Keratinocyte (primary cell): ENCODE data around the gene BAIAP2L2. TPM values are rescaled to one million over a fixed set of nuclear protein-coding genes. Genes with fewer than 3 reads are reported as not detected.

ENCODE experiments used
- DNase-seq: peaks from one replicate; pipeline ENCODE4 v3.0.0-alpha.2; 2011; ENCODE audit warnings: low read depth, missing footprints, low spot score
- FAIRE-seq: peaks from 2 replicates; lab custom pipeline; 2011; peaks lifted over from hg19 to GRCh38; lab: Jason Lieb, UNC
- H2AFZ ChIP-seq: 2 replicates; pipeline ENCODE4 v1.6.0; 2012; ENCODE audit warnings: low read length, control low read depth, inconsistent platforms; ENCODE audit not compliant: control insufficient read depth
- H3K27ac ChIP-seq: 2 replicates; pipeline ENCODE4 v1.5.1; 2011; ENCODE audit warnings: low read length; ENCODE audit not compliant: control insufficient read depth, insufficient read depth
- H3K27me3 ChIP-seq: 3 replicates; pipeline ENCODE4 v1.6.0; 2011; ENCODE audit warnings: low read length; ENCODE audit not compliant: control insufficient read depth, insufficient read depth; ENCODE audit errors: extremely low read depth
- H3K36me3 ChIP-seq, 2 experiments: 2 replicates in 1 of 2; 3 replicates in 1 of 2; pipeline ENCODE4 v1.5.1; 2011; ENCODE audit warnings: low read length in 2 of 2, mild to moderate bottlenecking in 1 of 2; ENCODE audit not compliant: control insufficient read depth in 2 of 2, insufficient read depth in 2 of 2; ENCODE audit errors: extremely low read depth in 1 of 2
- H3K4me1 ChIP-seq: 3 replicates; pipeline ENCODE4 v1.5.1; 2011; ENCODE audit warnings: low read length; ENCODE audit not compliant: control insufficient read depth, insufficient read depth; ENCODE audit errors: extremely low read depth
- H3K4me2 ChIP-seq: 3 replicates; pipeline ENCODE4 v1.6.0; 2011; ENCODE audit warnings: low read depth, low read length; ENCODE audit not compliant: control insufficient read depth, insufficient read depth; ENCODE audit errors: extremely low read depth
- H3K4me3 ChIP-seq, 3 experiments: fragments of 200-600 bp in 1 of 3; sonication (generic) in 1 of 3; 2 replicates in 2 of 3; 3 replicates in 1 of 3; pipeline ENCODE4 v1.5.1; 2011 to 2016; ENCODE audit warnings: low read length in 3 of 3, mild to moderate bottlenecking in 3 of 3, control low read depth in 2 of 3, inconsistent platforms in 1 of 3, low read depth in 1 of 3, mixed read lengths in 1 of 3, mixed run types in 1 of 3, moderate library complexity in 1 of 3; ENCODE audit not compliant: control insufficient read depth in 2 of 3, insufficient read depth in 2 of 3; ENCODE audit errors: extremely low read depth in 1 of 3
- H3K79me2 ChIP-seq: 2 replicates; pipeline ENCODE4 v1.6.0; 2012; ENCODE audit warnings: low read length; ENCODE audit not compliant: control insufficient read depth, insufficient read depth
- H3K9ac ChIP-seq: 3 replicates; pipeline ENCODE4 v1.6.0; 2011; ENCODE audit warnings: low read length; ENCODE audit not compliant: control insufficient read depth, insufficient read depth; ENCODE audit errors: extremely low read depth
- H3K9me1 ChIP-seq: 3 replicates; pipeline ENCODE4 v1.6.0; 2011; ENCODE audit warnings: low read length; ENCODE audit not compliant: control insufficient read depth, insufficient read depth; ENCODE audit errors: extremely low read depth
- H3K9me3 ChIP-seq: 2 replicates; pipeline ENCODE4 v1.5.1; 2012; ENCODE audit warnings: low read depth, low read length; ENCODE audit not compliant: control insufficient read depth
- H4K20me1 ChIP-seq: 3 replicates; pipeline ENCODE4 v1.6.0; 2011; ENCODE audit warnings: low read length; ENCODE audit not compliant: control insufficient read depth, insufficient read depth; ENCODE audit errors: extremely low read depth
- EZH2 ChIP-seq: IDR thresholded peaks from one replicate; pipeline ENCODE4 v1.6.1; 2012; ENCODE audit warnings: inconsistent platforms, mild to moderate bottlenecking, low read length, moderate library complexity
- dilution Hi-C: fragments of 300-500 bp; cut with MboI; formaldehyde crosslinking; loops from one replicate; pipeline ENCODE4 v1.7.0; 2020; ENCODE audit warnings: low sequenced_read_pairs; ENCODE audit not compliant: extremely low pct_ligation_motif_present
- polyA plus RNA-seq, 5 experiments: library from polyadenylated mRNA; depleted of rRNA in 3 of 5; stranded (reverse) in 3 of 5; stranded (forward) in 1 of 5; unstranded in 1 of 5; fragments of >200 nt; gene quantifications; 1 replicate in 1 of 5; 2 replicates in 3 of 5; 3 replicates in 1 of 5; pipeline versions ENCODE4 v1.2.1 to v1.2.3, GENCODE V29; 2011 to 2012; ENCODE audit warnings: missing spikeins in 2 of 5, low read depth in 1 of 5, low replicate concordance in 1 of 5
- TF ChIP-seq, protein P1 (sequence below), 3 experiments: IDR thresholded peaks in 1 of 3; conservative IDR thresholded peaks in 1 of 3; optimal IDR thresholded peaks in 1 of 3; 2 replicates in 2 of 3; 3 replicates in 1 of 3; pipeline versions ENCODE3 to v1.5.1; 2011; ENCODE audit warnings: low read length in 3 of 3, mild to moderate bottlenecking in 3 of 3, moderate library complexity in 2 of 3, control low read depth in 1 of 3, inconsistent platforms in 1 of 3; ENCODE audit not compliant: insufficient read depth in 2 of 3; ENCODE audit errors: extremely low read depth in 1 of 3

Gene BAIAP2L2
- polyA plus RNA-seq, 1 donor (not counting 4 experiments of a cell fraction or from before 2014, with no cell fraction given): 2.3 TPM

- Histone ChIP-seq H3K27ac (no peak overlapping the region), H3K4me1 (peaks cover 27% of the 10 kb centered on the region), H3K79me2 (no peaks in the 10 kb centered on the region), H4K20me1 (no peaks in the 10 kb centered on the region), H3K9me1 (no peaks in the 10 kb centered on the region), H3K27me3 (no peaks in the 10 kb centered on the region), H2AFZ (no peak overlapping the region), H3K4me2 (no peak overlapping the region), H3K9ac (no peak overlapping the region), H3K4me3 (no peak overlapping the region), H3K36me3 (no peaks in the 10 kb centered on the region), H3K9me3 (no peaks in the 10 kb centered on the region)
- dilution Hi-C loops: no loop called here
- DNase-seq (no peak), FAIRE-seq (peak; percentile 43)
- TF ChIP-seq, protein P1, sequence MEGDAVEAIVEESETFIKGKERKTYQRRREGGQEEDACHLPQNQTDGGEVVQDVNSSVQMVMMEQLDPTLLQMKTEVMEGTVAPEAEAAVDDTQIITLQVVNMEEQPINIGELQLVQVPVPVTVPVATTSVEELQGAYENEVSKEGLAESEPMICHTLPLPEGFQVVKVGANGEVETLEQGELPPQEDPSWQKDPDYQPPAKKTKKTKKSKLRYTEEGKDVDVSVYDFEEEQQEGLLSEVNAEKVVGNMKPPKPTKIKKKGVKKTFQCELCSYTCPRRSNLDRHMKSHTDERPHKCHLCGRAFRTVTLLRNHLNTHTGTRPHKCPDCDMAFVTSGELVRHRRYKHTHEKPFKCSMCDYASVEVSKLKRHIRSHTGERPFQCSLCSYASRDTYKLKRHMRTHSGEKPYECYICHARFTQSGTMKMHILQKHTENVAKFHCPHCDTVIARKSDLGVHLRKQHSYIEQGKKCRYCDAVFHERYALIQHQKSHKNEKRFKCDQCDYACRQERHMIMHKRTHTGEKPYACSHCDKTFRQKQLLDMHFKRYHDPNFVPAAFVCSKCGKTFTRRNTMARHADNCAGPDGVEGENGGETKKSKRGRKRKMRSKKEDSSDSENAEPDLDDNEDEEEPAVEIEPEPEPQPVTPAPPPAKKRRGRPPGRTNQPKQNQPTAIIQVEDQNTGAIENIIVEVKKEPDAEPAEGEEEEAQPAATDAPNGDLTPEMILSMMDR (optimal IDR thresholded peaks at IDR 0.05 in 1 of 3, IDR thresholded peaks at IDR 0.05 in 1 of 3, conservative IDR thresholded peaks at IDR 0.05 in 1 of 3; ENCODE audit: extremely low read depth in 1 of 3, insufficient read depth in 2 of 3, low read length in 3 of 3): no peak
- TF ChIP-seq EZH2: no peak
Observed at GRCh38 chr22:38125038-38125610, 14.6 kb upstream of the BAIAP2L2 start.

DNA sequence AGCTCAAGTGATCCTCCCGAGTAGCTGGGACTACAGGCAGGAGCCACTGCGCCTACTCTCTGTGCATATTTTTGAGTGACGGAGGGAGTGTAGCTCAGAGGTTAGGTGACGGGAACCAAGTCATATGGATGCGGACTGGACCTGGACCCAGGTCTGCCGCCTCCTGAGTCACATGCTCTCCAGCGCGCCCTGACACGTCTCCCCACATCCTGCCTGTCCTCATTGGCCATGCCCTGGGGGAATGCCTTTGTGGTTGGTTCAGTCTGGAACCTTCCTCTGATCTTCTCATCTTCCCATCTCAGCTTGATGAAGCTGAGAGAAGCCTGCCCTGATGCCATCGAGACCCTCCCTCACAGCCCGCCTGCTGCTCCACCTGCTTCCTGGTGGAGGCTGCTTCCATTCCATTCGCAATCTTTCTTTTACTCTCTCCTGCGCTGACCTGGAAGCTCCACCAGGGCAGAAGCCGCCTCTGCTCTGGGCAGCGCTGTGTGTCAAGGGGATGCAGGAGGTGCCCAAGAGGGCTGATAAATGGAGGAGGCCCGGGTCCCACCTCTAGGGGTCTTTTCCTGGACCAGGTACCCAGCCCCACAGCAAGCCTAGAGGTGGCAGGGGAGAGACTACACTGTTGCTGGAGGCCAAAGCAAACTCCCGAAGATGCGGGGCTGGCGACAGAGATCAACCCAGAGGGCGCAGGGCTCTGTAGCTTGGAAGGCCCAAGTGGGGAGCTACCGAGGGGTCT lies 13.9 kb upstream of the BAIAP2L2 start:
- Histone ChIP-seq H3K27me3 (no peaks in the 10 kb centered on the region), H3K4me2 (peak overlapping the region; percentile 58), H4K20me1 (no peaks in the 10 kb centered on the region), H3K4me3 (no peak overlapping the region), H3K9me3 (no peaks in the 10 kb centered on the region), H3K36me3 (no peaks in the 10 kb centered on the region), H3K4me1 (peaks cover 30% of the 10 kb centered on the region), H3K27ac (peak overlapping the region; percentile 13), H2AFZ (peak overlapping the region; percentile 28), H3K9ac (no peak overlapping the region), H3K79me2 (no peaks in the 10 kb centered on the region), H3K9me1 (no peaks in the 10 kb centered on the region)
- dilution Hi-C loops: no loop called here
- TF ChIP-seq, protein P1 (optimal IDR thresholded peaks at IDR 0.05 in 1 of 3, IDR thresholded peaks at IDR 0.05 in 1 of 3, conservative IDR thresholded peaks at IDR 0.05 in 1 of 3; ENCODE audit: extremely low read depth in 1 of 3, insufficient read depth in 2 of 3, low read length in 3 of 3): no peak
- no peak for TF ChIP-seq EZH2
- peak; percentile 99 for FAIRE-seq
- peak; percentile 93 for DNase-seq
